ENCODE data around the gene MAP3K10. TPM values are rescaled to one million over a fixed set of nuclear protein-coding genes. Genes with fewer than 3 reads are reported as not detected.
A peak's percentile ranks its signal among the peaks of the same experiment; 100 is the strongest.

Gene MAP3K10
- total and polyA plus RNA-seq, 2 of the 4 experiments (the other 2 are of a cell fraction), result 1.8 to 5.5 TPM

- Histone ChIP-seq H3K9ac (ENCODE audit: low read depth, low read length) (no peak overlapping the region), H2BK20ac (ENCODE audit: low read depth, low read length) (no peak overlapping the region), H4K91ac (ENCODE audit: insufficient read depth, low read depth, low read length) (no peak overlapping the region), H2AK5ac (ENCODE audit: low read depth, low read length) (no peak overlapping the region), H3K4me3 (ENCODE audit: insufficient read depth, low read depth, low read length) (no peak overlapping the region), H2BK5ac (ENCODE audit: low read depth, low read length, poor library complexity, severe bottlenecking) (no peak overlapping the region), H3K9me1 (ENCODE audit: insufficient read depth, low read length) (peaks cover 16% of the 10 kb centered on the region), H3K56ac (ENCODE audit: extremely low read depth, insufficient read depth, low read length) (no peak overlapping the region), H3K14ac (replicated peaks; ENCODE audit: low read depth, low read length) (no peak overlapping the region), H3K27ac (ENCODE audit: insufficient read depth, low read length) (no peak overlapping the region), H2AK9ac (replicated peaks; ENCODE audit: low read depth, low read length, poor library complexity) (peak overlapping the region; percentile 24), H3K4me1 (ENCODE audit: control insufficient read depth, insufficient read depth, low read length) (no peaks in the 10 kb centered on the region), H3K4me2 (ENCODE audit: low read depth, low read length) (no peak overlapping the region), H2BK15ac (ENCODE audit: low read depth, low read length) (no peak overlapping the region), H3K9me3 (ENCODE audit: control insufficient read depth, insufficient read depth, low read length) (no peaks in the 10 kb centered on the region), H4K8ac (ENCODE audit: low read depth in 2 of 2, low read length in 2 of 2) (no peak overlapping the region), H3K23ac (ENCODE audit: low read depth, low read length) (no peak overlapping the region), H2AFZ (replicated peaks; ENCODE audit: low read length, poor library complexity) (no peak overlapping the region), H4K20me1 (ENCODE audit: insufficient read depth, low read length) (peaks cover 12% of the 10 kb centered on the region), H4K5ac (ENCODE audit: low read depth, low read length) (no peak overlapping the region), H3K18ac (ENCODE audit: low read depth, low read length) (no peak overlapping the region), H3K4ac (ENCODE audit: low read depth, low read length) (no peak overlapping the region), H3K79me1 (ENCODE audit: low read depth in 1 of 2, low read length in 2 of 2) (peaks cover 16 to 51% of the 10 kb centered on the region in 2 experiments), H2BK120ac (ENCODE audit: low read depth, low read length) (no peak overlapping the region), H3K36me3 (ENCODE audit: control insufficient read depth, insufficient read depth, low read length) (peaks cover 27% of the 10 kb centered on the region), H3K27me3 (ENCODE audit: control insufficient read depth, insufficient read depth, low read length) (no peaks in the 10 kb centered on the region)
- in situ Hi-C loops (cut with MboI; ENCODE audit: low sequenced_read_pairs), result no loop called here
- ATAC-seq (ENCODE audit: low read depth), result no peak; the same call in 1 of the 2 replicates
- ChIA-PET CTCF (interaction anchor here (0.6 kb wide), 1 partner anchor 106 kb away, joined by 3 read pairs; no protein-coding TSS in a partner anchor), POLR2A (ENCODE audit: unreplicated experiment) (no interaction called here)
- BruUV-seq (replicated peaks), result no TSS peak
- TF ChIP-seq POLR2A (IDR thresholded peaks at IDR 0.05; ENCODE audit: low read depth, low read length) (no peak), MXI1 (IDR thresholded peaks at IDR 0.05; ENCODE audit: borderline replicate concordance, low read depth, low read length) (no peak), BHLHE40 (IDR thresholded peaks at IDR 0.05; ENCODE audit: low read depth, low read length) (no peak), CHD1 (IDR thresholded peaks at IDR 0.05; ENCODE audit: low read depth, low read length) (no peak), RFX5 (IDR thresholded peaks at IDR 0.05; ENCODE audit: low read depth, low read length) (no peak), NFE2L2 (IDR thresholded peaks at IDR 0.05; ENCODE audit: low read depth, low read length) (no peak), RAD21 (IDR thresholded peaks at IDR 0.05; ENCODE audit: low read length) (no peak)
- intact Hi-C loops (cut with micrococcal nuclease), result no loop called here
- dilution Hi-C loops (cut with HindIII; ENCODE audit: low sequenced_read_pairs, unreplicated experiment), result no loop called here
- 74% methylated on average over 5 of the region's 12 CpGs; no CpG with 5 or more reads in 1 of the 2 experiments for WGBS, 2 experiments (ENCODE audit: extremely low coverage in 2 of 2, insufficient read length in 1 of 2)
- DNase-seq, result no peak
Measured at GRCh38 chr19:40244579-40245317, 53.5 kb downstream of the MAP3K10 start.
